Natural killer cell (primary cell): ENCODE results near the gene MAP4K1. TPM values are rescaled to one million over a fixed set of nuclear protein-coding genes. Genes with fewer than 3 reads are reported as not detected.

Source experiments
- ATAC-seq, 3 donors: fragments of 150-1000 bp in 2 of 3; fragments of 200-7000 bp in 1 of 3; cut with Tn5 transposase; 1 replicate in 1 of 3; 2 replicates in 2 of 3; pipeline ENCODE4 v1.10.0; 2021; ENCODE audit warnings: mild to moderate bottlenecking in 2 of 3, moderate library complexity in 2 of 3
- DNase-seq, 2 donors: peaks; one replicate each; pipeline versions ENCODE4 v3.0.0 to v3.0.0-alpha.2; 2013 to 2021; ENCODE audit warnings: mixed read lengths in 1 of 2
- H3K27ac ChIP-seq: one replicate; pipeline ENCODE4 v1.5.1; 2013; ENCODE audit warnings: mild to moderate bottlenecking, low read length
- H3K27me3 ChIP-seq: one replicate; pipeline ENCODE4 v1.6.1; 2013; ENCODE audit warnings: low read length; ENCODE audit not compliant: control insufficient read depth, insufficient read depth
- H3K36me3 ChIP-seq: one replicate; pipeline ENCODE4 v1.6.1; 2013; ENCODE audit warnings: low read length; ENCODE audit not compliant: control insufficient read depth, insufficient read depth
- H3K4me1 ChIP-seq: one replicate; pipeline ENCODE4 v1.6.1; 2013; ENCODE audit warnings: low read length; ENCODE audit not compliant: control insufficient read depth, insufficient read depth
- H3K4me3 ChIP-seq: one replicate; pipeline ENCODE4 v1.5.1; 2013; ENCODE audit warnings: low read length
- H3K9me3 ChIP-seq: one replicate; pipeline ENCODE4 v1.6.1; 2013; ENCODE audit warnings: low read length; ENCODE audit not compliant: control insufficient read depth, insufficient read depth
- H3K27ac Mint-ChIP-seq, 2 donors: one replicate each; pipeline ENCODE4 v1.8.0; 2022; ENCODE audit warnings: mild to moderate bottlenecking in 2 of 2, mixed read lengths in 2 of 2, moderate library complexity in 1 of 2
- H3K27me3 Mint-ChIP-seq, 2 donors: one replicate each; pipeline ENCODE4 v1.8.0; 2022; ENCODE audit warnings: low read depth in 2 of 2, mixed read lengths in 2 of 2
- H3K36me3 Mint-ChIP-seq: one replicate; pipeline ENCODE4 v1.8.0; 2022; ENCODE audit warnings: mixed read lengths
- H3K4me1 Mint-ChIP-seq, 2 donors: one replicate each; pipeline ENCODE4 v1.8.0; 2022; ENCODE audit warnings: mixed read lengths in 2 of 2
- H3K4me3 Mint-ChIP-seq: one replicate; pipeline ENCODE4 v1.8.0; 2022; ENCODE audit warnings: mild to moderate bottlenecking, moderate library complexity, mixed read lengths
- H3K9me3 Mint-ChIP-seq, 2 donors: one replicate each; pipeline ENCODE4 v1.8.0; 2022; ENCODE audit warnings: mixed read lengths in 2 of 2
- WGBS: methylation state at CpG from one replicate; pipeline ENCODE4 v1.1.7; 2013; ENCODE audit warnings: missing lambda C conversion rate; ENCODE audit not compliant: insufficient coverage; 5-methylcytosine and 5-hydroxymethylcytosine counted together
- intact Hi-C: fragments of 100-400 bp; cut with micrococcal nuclease; formaldehyde crosslinking; loops from one replicate; pipeline ENCODE4 v1.14.2; 2022
- total RNA-seq, 4 donors: library from RNA; stranded (reverse); fragments of 120-200 nt in 1 of 4; gene quantifications; one replicate each; pipeline versions ENCODE4 v1.2.3 to v1.2.4, GENCODE V29; 2013 to 2022
- TF ChIP-seq, protein P1 (sequence below): fragments of 200-600 bp; IDR thresholded peaks from one replicate; pipeline ENCODE4 v1.8.0; 2022; ENCODE audit warnings: antibody characterized with exemption

MAP4K1 gene
- total RNA-seq, 3 donors from 2014 or later (not counting 1 experiment from before 2014, with no cell fraction given), result 162 to 201 (median 163) TPM

DNA sequence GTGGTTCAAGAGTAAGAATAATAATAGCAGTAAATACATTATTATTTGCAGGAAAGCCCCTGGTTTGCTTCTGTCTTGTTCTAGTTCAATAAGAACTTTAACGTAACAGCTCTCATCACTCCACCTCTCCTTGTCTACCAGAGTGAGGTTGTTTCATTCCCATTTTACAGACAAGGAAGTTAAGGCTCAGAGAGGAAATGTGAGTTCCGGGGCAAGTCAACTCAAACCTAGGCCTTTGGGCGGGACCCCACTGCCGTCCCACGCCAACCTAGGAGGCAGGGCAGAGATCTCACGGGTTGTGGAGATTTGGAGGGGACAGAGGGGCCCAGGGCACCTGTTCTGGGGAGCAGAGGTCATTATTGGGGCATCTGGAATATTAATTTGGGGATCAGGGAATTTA lies 1.5 kb downstream of the MAP4K1 start:
- 78% methylated on average over 5 of the region's 6 CpGs for WGBS
- Mint-ChIP-seq H3K4me3 (peak overlapping the region; percentile 100), H3K9me3 (no peaks in the 10 kb centered on the region), H3K27me3 (no peaks in the 10 kb centered on the region), H3K4me1 (peaks cover 41 to 64% of the 10 kb centered on the region in 2 donors), H3K36me3 (no peaks in the 10 kb centered on the region), H3K27ac (peak overlapping the region; percentile 98)
- no peaks in the 10 kb centered on the region for H3K9me3 ChIP-seq
- ATAC-seq, result no peak
- peak overlapping the region; percentile 6 for H3K27ac ChIP-seq
- DNase-seq, result peak in 1 of 2 donors; percentile 24
- intact Hi-C loops, result no loop called here
- H3K4me3 ChIP-seq, result no peak overlapping the region
- no peaks in the 10 kb centered on the region for H3K27me3 ChIP-seq
- H3K36me3 ChIP-seq, result peaks cover 19% of the 10 kb centered on the region
- TF ChIP-seq, protein P1, sequence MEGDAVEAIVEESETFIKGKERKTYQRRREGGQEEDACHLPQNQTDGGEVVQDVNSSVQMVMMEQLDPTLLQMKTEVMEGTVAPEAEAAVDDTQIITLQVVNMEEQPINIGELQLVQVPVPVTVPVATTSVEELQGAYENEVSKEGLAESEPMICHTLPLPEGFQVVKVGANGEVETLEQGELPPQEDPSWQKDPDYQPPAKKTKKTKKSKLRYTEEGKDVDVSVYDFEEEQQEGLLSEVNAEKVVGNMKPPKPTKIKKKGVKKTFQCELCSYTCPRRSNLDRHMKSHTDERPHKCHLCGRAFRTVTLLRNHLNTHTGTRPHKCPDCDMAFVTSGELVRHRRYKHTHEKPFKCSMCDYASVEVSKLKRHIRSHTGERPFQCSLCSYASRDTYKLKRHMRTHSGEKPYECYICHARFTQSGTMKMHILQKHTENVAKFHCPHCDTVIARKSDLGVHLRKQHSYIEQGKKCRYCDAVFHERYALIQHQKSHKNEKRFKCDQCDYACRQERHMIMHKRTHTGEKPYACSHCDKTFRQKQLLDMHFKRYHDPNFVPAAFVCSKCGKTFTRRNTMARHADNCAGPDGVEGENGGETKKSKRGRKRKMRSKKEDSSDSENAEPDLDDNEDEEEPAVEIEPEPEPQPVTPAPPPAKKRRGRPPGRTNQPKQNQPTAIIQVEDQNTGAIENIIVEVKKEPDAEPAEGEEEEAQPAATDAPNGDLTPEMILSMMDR, result no peak
- peaks cover 52% of the 10 kb centered on the region for H3K4me1 ChIP-seq

DNA sequence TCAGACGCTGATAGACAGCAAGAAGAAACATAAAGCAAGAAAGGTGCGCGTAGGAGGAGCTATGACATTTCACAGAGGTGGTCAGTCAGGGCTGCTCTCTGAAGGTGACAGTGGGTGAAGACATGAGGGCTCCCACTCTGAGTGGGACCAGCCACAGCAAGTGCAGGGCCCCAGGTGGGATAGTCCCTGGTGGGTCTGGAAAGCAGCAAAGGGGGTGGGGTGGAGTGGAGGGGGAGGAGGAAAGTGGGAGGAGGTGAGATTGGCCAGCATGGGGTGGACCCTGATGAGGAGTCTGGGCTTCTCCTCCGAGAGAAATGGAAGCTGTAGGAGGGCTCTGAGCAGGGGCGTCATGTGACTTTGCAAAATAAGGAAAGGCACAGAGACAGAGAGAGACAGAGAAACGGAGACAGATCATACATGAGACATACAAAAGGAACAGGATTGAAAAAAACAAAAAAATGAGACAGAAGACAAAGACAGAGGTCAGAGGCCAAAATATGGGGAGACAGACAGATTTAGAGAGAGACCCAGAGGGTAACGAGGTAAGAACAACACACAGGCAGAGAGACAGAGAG lies 2.7 kb downstream of the MAP4K1 start:
- Histone ChIP-seq H3K4me1 (peaks cover 50% of the 10 kb centered on the region), H3K36me3 (peaks cover 23% of the 10 kb centered on the region), H3K27ac (no peak overlapping the region), H3K9me3 (no peaks in the 10 kb centered on the region), H3K4me3 (no peak overlapping the region), H3K27me3 (no peaks in the 10 kb centered on the region)
- Mint-ChIP-seq H3K36me3 (no peaks in the 10 kb centered on the region), H3K27ac (no peak overlapping the region), H3K9me3 (no peaks in the 10 kb centered on the region), H3K4me3 (peak overlapping the region; percentile 33), H3K27me3 (no peaks in the 10 kb centered on the region), H3K4me1 (peaks cover 37 to 62% of the 10 kb centered on the region in 2 donors)
- DNase-seq (no peak), ATAC-seq (no peak)
- 88% methylated on average over 7 of the region's 7 CpGs for WGBS
- TF ChIP-seq, protein P1, result no peak
- intact Hi-C loops, result no loop called here

DNA sequence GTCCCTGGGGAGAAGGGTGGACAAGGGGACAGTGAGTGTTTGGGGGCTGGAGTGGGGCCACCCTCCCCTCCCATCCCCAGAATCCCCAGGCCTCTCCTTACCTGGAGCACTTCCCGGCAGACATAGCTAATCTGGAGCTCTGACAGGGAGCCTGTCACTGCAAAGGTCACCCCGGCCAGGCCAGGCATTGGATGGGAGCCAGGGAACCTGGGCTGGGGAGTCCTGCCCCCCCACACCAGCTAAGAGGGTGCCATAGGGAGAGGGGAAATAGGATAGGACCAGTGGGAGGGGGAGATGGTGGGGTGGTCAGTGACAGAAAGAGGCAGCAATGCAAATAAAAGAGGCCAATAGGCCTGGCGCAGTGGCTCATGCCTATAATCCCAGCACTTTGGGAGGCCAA lies 3.5 kb downstream of the MAP4K1 start:
- Mint-ChIP-seq H3K36me3 (no peaks in the 10 kb centered on the region), H3K27ac (no peak overlapping the region)
- H3K4me1 ChIP-seq, result peaks cover 42% of the 10 kb centered on the region

More for the DNA sequence above, 3.5 kb downstream of the MAP4K1 start:
- Mint-ChIP-seq H3K27me3 (no peaks in the 10 kb centered on the region), H3K4me3 (no peak overlapping the region), H3K4me1 (peaks cover 29 to 54% of the 10 kb centered on the region in 2 donors), H3K9me3 (no peaks in the 10 kb centered on the region)
- Histone ChIP-seq H3K4me3 (no peak overlapping the region), H3K9me3 (no peaks in the 10 kb centered on the region), H3K27me3 (no peaks in the 10 kb centered on the region), H3K27ac (no peak overlapping the region), H3K36me3 (peaks cover 29% of the 10 kb centered on the region)
- no peak for DNase-seq
- ATAC-seq, result no peak
- intact Hi-C loops, result no loop called here
- TF ChIP-seq, protein P1, result no peak
- 92% methylated on average over 3 of the region's 3 CpGs for WGBS
